GM21825 (cell line): ENCODE data around the gene XPO6.

ENCODE experiments used
- ATAC-seq: cut with Tn5 transposase; IDR thresholded peaks from one replicate; pipeline ENCODE4 v1.9.1; 2021; ENCODE audit warnings: mild to moderate bottlenecking, moderate library complexity; ENCODE audit not compliant: unreplicated experiment

Gene XPO6

GRCh38 chr16:28064150-28064549 is 147.6 kb downstream of the XPO6 start:
- no peak for ATAC-seq

GRCh38 chr16:28063591-28064061 is 148.1 kb downstream of the XPO6 start, which contains the start of gene GSG1L:
Gene GSG1L (minus strand): TSS chr16:28063714. CDS start chr16:28063424, 290 bp downstream.
- no peak for ATAC-seq

- no peak for ATAC-seq
Observed at GRCh38 chr16:28062847-28063521, 148.8 kb downstream of the XPO6 start.

GRCh38 chr16:28062261-28062846 is 149.4 kb downstream of the XPO6 start:
- ATAC-seq = no peak

- ATAC-seq = no peak
Observed at GRCh38 chr16:28061352-28062101, 150.2 kb downstream of the XPO6 start.

- no peak for ATAC-seq
Observed at GRCh38 chr16:28059841-28060575, 151.8 kb downstream of the XPO6 start.

- ATAC-seq = no peak
Observed at GRCh38 chr16:28058839-28059589, 152.8 kb downstream of the XPO6 start.

GRCh38 chr16:28057949-28058348 is 153.8 kb downstream of the XPO6 start:
- no peak for ATAC-seq

GRCh38 chr16:28053461-28053860 is 158.3 kb downstream of the XPO6 start:
- ATAC-seq = no peak

GRCh38 chr16:28052274-28053128 is 159.3 kb downstream of the XPO6 start:
- ATAC-seq = no peak

GRCh38 chr16:28051486-28051885 is 160.3 kb downstream of the XPO6 start:
- ATAC-seq = no peak
